Esophagus muscularis mucosa (tissue), 4 donors: ENCODE data around the gene SPATA1. TPM values are rescaled to one million over a fixed set of nuclear protein-coding genes. Genes with fewer than 3 reads are reported as not detected.
A peak's percentile ranks its signal among the peaks of the same experiment; 100 is the strongest.

Experiments
- DNase-seq: peaks from one replicate; pipeline ENCODE4 v3.0.0-alpha.2; 2017; ENCODE audit errors: extremely low spot score
- H3K27ac ChIP-seq, 4 donors: fragments of 200-600 bp; sonication (generic); replicated peaks in 1 of 4; 1 replicate in 3 of 4; 2 replicates in 1 of 4; pipeline ENCODE4 v1.5.1; 2016 to 2019; ENCODE audit warnings: mild to moderate bottlenecking in 1 of 4
- H3K27me3 ChIP-seq, 4 donors: fragments of 200-600 bp; sonication (generic); one replicate each; pipeline versions ENCODE4 v1.5.1 to v1.6.0; 2016 to 2019
- H3K36me3 ChIP-seq, 4 donors: fragments of 200-600 bp; sonication (generic); one replicate each; pipeline ENCODE4 v1.5.1; 2016 to 2019
- H3K4me1 ChIP-seq, 4 donors: fragments of 200-600 bp; sonication (generic); one replicate each; pipeline ENCODE4 v1.5.1; 2016 to 2019
- H3K4me3 ChIP-seq, 4 donors: fragments of 200-600 bp; sonication (generic); 1 replicate in 2 of 4; 2 replicates in 2 of 4; pipeline ENCODE4 v1.5.1; 2016 to 2019; ENCODE audit warnings: mild to moderate bottlenecking in 4 of 4, moderate library complexity in 1 of 4
- H3K9me3 ChIP-seq, 4 donors: fragments of 200-600 bp; sonication (generic); 1 replicate in 3 of 4; 2 replicates in 1 of 4; pipeline ENCODE4 v1.5.1; 2016 to 2019
- CTCF ChIP-seq, 3 experiments: fragments of 200-600 bp in 2 of 3; fragments of 450-650 bp in 1 of 3; sonication (generic) in 2 of 3; IDR thresholded peaks; one replicate each; pipeline ENCODE4 v1.5.1; 2017 to 2019; ENCODE audit warnings: antibody characterized with exemption in 3 of 3, mild to moderate bottlenecking in 2 of 3, moderate library complexity in 1 of 3
- EP300 ChIP-seq: sonication (generic); formaldehyde crosslinking; IDR thresholded peaks from one replicate; pipeline ENCODE4 v1.6.1; 2017; ENCODE audit warnings: antibody characterized with exemption
- POLR2A ChIP-seq: fragments of 450-650 bp; IDR thresholded peaks from one replicate; pipeline ENCODE4 v1.6.1; 2017; ENCODE audit warnings: antibody characterized with exemption, moderate library complexity, mild to moderate bottlenecking, low read depth
- POLR2AphosphoS5 ChIP-seq, 2 donors: sonication (generic); formaldehyde crosslinking; IDR thresholded peaks; one replicate each; pipeline ENCODE4 v1.6.1; 2017; ENCODE audit warnings: antibody characterized with exemption in 2 of 2
- WGBS: methylation state at CpG from one replicate; pipeline ENCODE4 v1.1.5; 2018; 5-methylcytosine and 5-hydroxymethylcytosine counted together
- intact Hi-C: fragments of 100-400 bp; cut with DNase I; formaldehyde crosslinking; loops from one replicate; pipeline ENCODE4 v1.15.1; 2023
- total RNA-seq, 4 donors: library from RNA; depleted of rRNA; stranded (reverse); fragments of >200 nt; gene quantifications; one replicate each; pipeline versions ENCODE4 v1.1.0 to v1.2.1, GENCODE V29; 2016

Gene SPATA1
- total RNA-seq, 4 donors from 2014 or later = 0.19 to 2.7 (median 0.42) TPM; not detected in 1

DNA sequence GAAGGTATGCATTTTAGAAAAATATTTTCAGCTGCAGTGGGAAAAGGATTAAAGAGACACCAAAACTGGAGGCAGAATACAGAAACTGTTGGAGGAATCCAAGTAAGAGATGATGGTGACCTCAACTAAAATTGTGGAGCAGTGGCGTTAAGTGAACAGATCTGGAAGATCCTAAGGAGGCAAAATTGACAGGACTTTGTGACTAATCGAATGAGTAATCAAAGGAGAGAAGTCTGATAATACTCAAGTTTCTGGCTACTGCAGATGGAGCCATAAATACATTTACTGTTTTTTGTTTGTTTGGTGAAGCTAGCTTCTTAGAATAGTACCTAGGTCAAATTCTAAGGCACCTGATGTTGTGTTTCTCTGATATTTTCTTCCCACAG, 65.0 kb downstream of the SPATA1 start:
- Histone ChIP-seq H3K27ac (no peak overlapping the region), H3K9me3 (no peaks in the 10 kb centered on the region), H3K4me3 (no peak overlapping the region), H3K27me3 (no peaks in the 10 kb centered on the region), H3K4me1 (peaks cover 15 to 26% (median 21%) of the 10 kb centered on the region in 4 donors), H3K36me3 (peaks cover 0 to 23% (median 3%) of the 10 kb centered on the region in 4 donors)
- 92% methylated on average over 2 of the region's 2 CpGs for WGBS
- DNase-seq = no peak
- no peak for TF ChIP-seq EP300
- TF ChIP-seq POLR2A = no peak
- no peak for TF ChIP-seq CTCF (IDR thresholded peaks at IDR 0.05)
- no peak for TF ChIP-seq POLR2AphosphoS5 (IDR thresholded peaks at IDR 0.05)
- intact Hi-C loops = loop anchor here (5.0 kb wide), 1 partner anchor 64 kb away; the partner anchor contains the start of genes GNG5 and SPATA1

DNA sequence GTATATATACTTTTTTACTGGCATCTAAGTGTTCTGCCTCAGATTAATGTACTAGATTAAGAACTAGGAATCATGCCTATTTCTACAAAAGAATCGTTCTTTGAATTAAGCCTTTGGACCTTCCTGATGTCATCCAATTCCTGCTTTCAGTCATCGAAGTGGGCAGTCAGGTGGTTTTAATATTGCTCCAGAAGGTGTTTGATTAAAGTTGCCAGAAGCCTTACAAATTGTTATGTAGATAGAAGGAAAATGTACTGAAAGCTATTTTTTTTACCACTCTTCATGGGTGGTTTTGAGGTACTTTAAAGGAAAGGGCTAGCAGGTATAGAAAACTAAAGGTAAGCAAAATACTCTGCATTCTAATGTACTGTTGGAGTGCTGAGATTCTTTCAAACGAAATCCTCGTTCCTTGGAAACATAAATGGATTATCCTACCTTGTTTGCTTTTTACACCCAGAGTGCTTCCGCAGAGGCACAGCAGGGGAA, 67.3 kb downstream of the SPATA1 start:
- WGBS = 10% methylated on average over 4 of the region's 5 CpGs
- intact Hi-C loops = loop anchor here (1.0 to 5.0 kb wide), 2 partner anchors 31 to 66 kb away; partner anchors contain the start of genes GNG5 and SPATA1
- H3K4me1 ChIP-seq = peaks cover 15 to 26% (median 21%) of the 10 kb centered on the region in 4 donors
- no peaks in the 10 kb centered on the region for H3K9me3 ChIP-seq
- TF ChIP-seq CTCF (IDR thresholded peaks at IDR 0.05) (no peak), POLR2A (no peak), POLR2AphosphoS5 (IDR thresholded peaks at IDR 0.05) (no peak), EP300 (no peak)
- no peak for DNase-seq
- H3K27ac ChIP-seq = peak overlapping the region; percentile 95 to 97 (median 96)
- H3K27me3 ChIP-seq = no peaks in the 10 kb centered on the region
- H3K4me3 ChIP-seq = peak overlapping the region; percentile 64 to 75 (median 72)
- H3K36me3 ChIP-seq = peaks cover 0 to 14% (median 3%) of the 10 kb centered on the region in 4 donors

DNA sequence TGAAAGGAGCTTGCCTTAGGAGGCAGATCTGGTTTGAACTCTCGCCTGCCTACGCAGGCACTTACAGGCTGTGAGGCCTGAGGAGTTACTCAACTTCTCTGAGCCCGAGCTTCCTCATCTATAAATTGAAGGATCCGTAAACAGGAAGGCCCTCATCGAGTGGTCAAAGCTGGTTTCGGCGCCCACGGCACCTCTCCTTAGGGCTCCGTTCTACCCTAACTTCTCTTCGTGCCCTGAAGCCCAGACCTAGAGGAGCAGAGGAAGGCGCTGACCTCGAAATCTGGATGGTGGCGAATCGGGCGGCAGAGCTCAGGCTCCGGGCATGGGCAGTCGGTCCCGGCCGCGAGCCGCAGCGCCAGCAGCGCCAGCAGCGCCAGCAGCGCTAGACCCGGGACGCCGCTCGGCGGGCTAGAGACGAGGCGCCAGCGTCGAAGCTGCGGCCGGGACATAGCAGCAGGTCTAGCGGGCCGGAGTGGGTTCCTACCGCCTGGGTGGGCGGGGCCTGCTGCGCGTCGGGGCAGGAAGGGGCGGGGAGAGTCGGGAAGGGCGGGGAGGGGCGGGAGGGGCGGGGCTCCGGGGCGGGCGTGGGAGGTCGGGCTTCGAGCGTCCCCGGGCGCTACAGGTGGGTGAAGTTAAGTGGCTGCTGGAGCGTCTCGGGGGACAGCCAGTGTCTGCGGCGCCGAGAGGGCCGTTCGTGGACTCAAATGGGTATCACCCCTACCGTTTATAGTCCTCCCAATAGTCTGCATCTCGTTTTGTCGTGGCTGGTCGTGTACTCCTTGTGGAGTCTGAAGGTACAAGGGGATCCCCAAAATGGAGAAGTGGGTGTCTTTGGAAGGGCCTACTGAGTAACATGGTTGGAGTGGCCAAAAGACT, 68.0 kb downstream of the SPATA1 start, which contains the start of gene CTBS:
CTBS (minus strand) TSS at position 474 of the 876 bp plus-strand sequence; CDS start at position 449, 25 bp downstream.
- 2% methylated on average over 11 of the region's 67 CpGs for WGBS
- TF ChIP-seq POLR2AphosphoS5 (IDR thresholded peaks at IDR 0.05) (peak; percentile 86 to 96), CTCF (IDR thresholded peaks at IDR 0.05) (no peak), EP300 (no peak), POLR2A (peak; percentile 67)
- peak within 1 kb of the TSS; percentile 64 to 75 (median 72) for H3K4me3 ChIP-seq
- H3K27ac ChIP-seq = peak within 1 kb of the TSS; percentile 95 to 97 (median 96)
- no peaks in the 10 kb centered on the region for H3K27me3 ChIP-seq
- no peaks in the 10 kb centered on the region for H3K9me3 ChIP-seq
- peaks cover 0 to 7% (median 3%) of the 10 kb centered on the region in 4 donors for H3K36me3 ChIP-seq
- DNase-seq = peak; percentile 95
- H3K4me1 ChIP-seq = peaks cover 15 to 26% (median 21%) of the 10 kb centered on the region in 4 donors
- intact Hi-C loops = loop anchor here (1.0 to 5.0 kb wide), 2 partner anchors 30 to 67 kb away; partner anchors contain the start of genes GNG5 and SPATA1

GRCh38 chr1:84574936-84575335, 68.8 kb downstream of the SPATA1 start:
- peaks cover 15 to 26% (median 21%) of the 10 kb centered on the region in 4 donors for H3K4me1 ChIP-seq
- H3K4me3 ChIP-seq = peak overlapping the region; percentile 64 to 75 (median 72)
- 86% methylated on average over 7 of the region's 7 CpGs for WGBS
- H3K27me3 ChIP-seq = no peaks in the 10 kb centered on the region
- intact Hi-C loops = loop anchor here (5.0 kb wide), 2 partner anchors 42 to 68 kb away; partner anchors contain the start of genes GNG5 and SPATA1
- no peaks in the 10 kb centered on the region for H3K9me3 ChIP-seq
- no peaks in the 10 kb centered on the region for H3K36me3 ChIP-seq
- no peak for DNase-seq
- no peak for TF ChIP-seq CTCF (IDR thresholded peaks at IDR 0.05)
- no peak for TF ChIP-seq POLR2A
- TF ChIP-seq POLR2AphosphoS5 (IDR thresholded peaks at IDR 0.05) = no peak
- no peak for TF ChIP-seq EP300
- H3K27ac ChIP-seq = peak overlapping the region; percentile 95 to 97 (median 96)
